ENCODE results near the gene ARID5B.

GRCh38 chr10:62010366-62010765, 108.9 kb downstream of the ARID5B start:
- TF ChIP-seq CTCF (IDR thresholded peaks at IDR 0.05; ENCODE audit: poor library complexity) (no peak), EZH2 (IDR thresholded peaks at IDR 0.05; ENCODE audit: borderline replicate concordance) (no peak), EZH2phosphoT487 (IDR thresholded peaks at IDR 0.05; ENCODE audit: low read depth, severe bottlenecking, unreplicated experiment) (no peak)
